A673 (cell line): ENCODE data around the gene IFT27. TPM values are rescaled to one million over a fixed set of nuclear protein-coding genes. Genes with fewer than 3 reads are reported as not detected.

Source experiments
- BruUV-seq: library from RNA; stranded (reverse); fragments of 400-500 nt; replicated peaks from 2 replicates; lab custom pipeline; 2021; lab: Mats Ljungman, UMichigan
- CTCF ChIA-PET: fragments of 300-600 bp; sonication (Branson Sonifier 250); formaldehyde crosslinking; loops from one replicate; lab custom pipeline; 2022; ENCODE audit warnings: antibody characterized with exemption; lab: Charles Lee
- POLR2A ChIA-PET: fragments of 300-600 bp; sonication (Branson Sonifier 250); formaldehyde crosslinking; loops from one replicate; lab custom pipeline; 2022; ENCODE audit warnings: antibody characterized with exemption; ENCODE audit not compliant: low non-redundant PET; lab: Charles Lee
- DNase-seq: peaks from one replicate; pipeline ENCODE4 v3.0.0-alpha.2; 2015; ENCODE audit warnings: low spot score
- H3K27ac ChIP-seq: fragments of 200-600 bp; sonication (generic); 2 replicates; pipeline ENCODE4 v1.5.1; 2016; ENCODE audit warnings: mixed run types, low read depth, mild to moderate bottlenecking, mixed read lengths, antibody characterized with exemption, low read length; ENCODE audit not compliant: poor library complexity, severe bottlenecking
- H3K27me3 ChIP-seq: fragments of 200-600 bp; sonication (generic); replicated peaks from 2 replicates; pipeline ENCODE4 v1.6.1; 2017; ENCODE audit warnings: mixed run types, low read depth, mild to moderate bottlenecking, mixed read lengths, antibody characterized with exemption, low read length; ENCODE audit not compliant: insufficient read depth, poor library complexity
- H3K36me3 ChIP-seq: fragments of 200-600 bp; sonication (generic); 2 replicates; pipeline ENCODE4 v1.6.1; 2016; ENCODE audit warnings: mixed run types, mild to moderate bottlenecking, mixed read lengths, antibody characterized with exemption, low read length; ENCODE audit not compliant: insufficient read depth, poor library complexity, severe bottlenecking
- H3K4me1 ChIP-seq: fragments of 200-600 bp; sonication (generic); 2 replicates; pipeline ENCODE4 v1.6.1; 2017; ENCODE audit warnings: mixed run types, mild to moderate bottlenecking, mixed read lengths, antibody characterized with exemption, low read length; ENCODE audit not compliant: insufficient read depth, poor library complexity, severe bottlenecking
- H3K4me3 ChIP-seq: fragments of 200-600 bp; sonication (generic); 2 replicates; pipeline ENCODE4 v1.5.1; 2016; ENCODE audit warnings: low read depth, mixed run types, mild to moderate bottlenecking, mixed read lengths, low read length; ENCODE audit not compliant: poor library complexity, severe bottlenecking
- H3K9me3 ChIP-seq: fragments of 200-600 bp; sonication (generic); 2 replicates; pipeline ENCODE4 v1.6.1; 2016; ENCODE audit warnings: mixed run types, low read depth, mild to moderate bottlenecking, mixed read lengths, antibody characterized with exemption, low read length; ENCODE audit not compliant: poor library complexity, severe bottlenecking
- CTCF ChIP-seq: fragments of 300-800, 200-600 bp; sonication (generic); conservative IDR thresholded peaks from 2 replicates; pipeline ENCODE4 v1.5.1; 2017; ENCODE audit warnings: low read depth, mild to moderate bottlenecking, antibody characterized with exemption, low read length, moderate library complexity, mixed read lengths
- EZH2 ChIP-seq: fragments of 200-600 bp; sonication (generic); IDR thresholded peaks from 2 replicates; pipeline ENCODE4 v1.6.1; 2017; ENCODE audit warnings: borderline replicate concordance, low read depth, mild to moderate bottlenecking, mixed read lengths, antibody characterized with exemption, low read length; ENCODE audit not compliant: poor library complexity, severe bottlenecking
- intact Hi-C: fragments of 100-400 bp; cut with micrococcal nuclease; formaldehyde crosslinking; loops from one replicate; pipeline ENCODE4 v1.10.0; 2022; ENCODE audit not compliant: unreplicated experiment
- total RNA-seq: library from RNA; stranded (reverse); gene quantifications from 2 replicates; pipeline ENCODE4 v1.2.3, GENCODE V29; 2021

Gene IFT27
- total RNA-seq, 1 experiment from 2014 or later: 24.9 TPM

GRCh38 chr22:36722055-36722454, 53.9 kb downstream of the IFT27 start:
- H3K9me3 ChIP-seq: no peaks in the 10 kb centered on the region
- H3K4me3 ChIP-seq: no peak overlapping the region
- intact Hi-C loops: no loop called here
- peaks cover 47% of the 10 kb centered on the region for H3K27me3 ChIP-seq
- ChIA-PET POLR2A (no interaction called here), CTCF (no interaction called here)
- no peaks in the 10 kb centered on the region for H3K36me3 ChIP-seq
- no peaks in the 10 kb centered on the region for H3K4me1 ChIP-seq
- H3K27ac ChIP-seq: no peak overlapping the region
- no TSS peak for BruUV-seq
- TF ChIP-seq EZH2 (no peak), CTCF (no peak)
- no peak for DNase-seq

GRCh38 chr22:36715647-36716046, 60.3 kb downstream of the IFT27 start:
- no TSS peak for BruUV-seq
- CTCF ChIA-PET: no interaction called here
- intact Hi-C loops: no loop called here

GRCh38 chr22:36714110-36714509, 61.8 kb downstream of the IFT27 start:
- intact Hi-C loops: no loop called here
- Histone ChIP-seq H3K27ac (no peak overlapping the region), H3K4me1 (no peaks in the 10 kb centered on the region), H3K4me3 (no peak overlapping the region), H3K36me3 (no peaks in the 10 kb centered on the region), H3K9me3 (no peaks in the 10 kb centered on the region), H3K27me3 (peaks cover 35% of the 10 kb centered on the region)
- TF ChIP-seq EZH2: no peak
- TF ChIP-seq CTCF: no peak
- BruUV-seq: no TSS peak
- ChIA-PET POLR2A (no interaction called here), CTCF (no interaction called here)
- DNase-seq: no peak

More at GRCh38 chr22:36715647-36716046, 60.3 kb downstream of the IFT27 start:
- TF ChIP-seq CTCF (no peak), EZH2 (no peak)
- H3K27me3 ChIP-seq: peaks cover 50% of the 10 kb centered on the region
- POLR2A ChIA-PET: no interaction called here
- H3K27ac ChIP-seq: no peak overlapping the region
- no peak overlapping the region for H3K4me3 ChIP-seq
- DNase-seq: no peak
- H3K9me3 ChIP-seq: no peaks in the 10 kb centered on the region
- no peaks in the 10 kb centered on the region for H3K4me1 ChIP-seq
- no peaks in the 10 kb centered on the region for H3K36me3 ChIP-seq
